ENCODE results near the gene KRT80. TPM values are rescaled to one million over a fixed set of nuclear protein-coding genes. Genes with fewer than 3 reads are reported as not detected.

Gene KRT80
- polyA plus RNA-seq, 2 of the 4 experiments (the other 2 are of a cell fraction), result 38.3 to 63.1 TPM

- POLR2A ChIA-PET, result no interaction called here
- H3K4me2 ChIP-seq, result peak overlapping the region; percentile 97
- 83% methylated on average over 7 of the region's 7 CpGs for WGBS (ENCODE audit: missing lambda C conversion rate)
- CTCF ChIA-PET, result interaction anchor here (0.7 to 8.0 kb wide), 5 partner anchors 33 to 691 kb away, joined by 3 to 44 read pairs (median 4); no protein-coding TSS in a partner anchor
- H3K4me3 ChIP-seq, result peak overlapping the region; percentile 64; the same call in 2 of the 3 replicates
- TF ChIP-seq EHMT2 (IDR thresholded peaks at IDR 0.05; ENCODE audit: low read depth), result no peak
- TF ChIP-seq, protein P1, sequence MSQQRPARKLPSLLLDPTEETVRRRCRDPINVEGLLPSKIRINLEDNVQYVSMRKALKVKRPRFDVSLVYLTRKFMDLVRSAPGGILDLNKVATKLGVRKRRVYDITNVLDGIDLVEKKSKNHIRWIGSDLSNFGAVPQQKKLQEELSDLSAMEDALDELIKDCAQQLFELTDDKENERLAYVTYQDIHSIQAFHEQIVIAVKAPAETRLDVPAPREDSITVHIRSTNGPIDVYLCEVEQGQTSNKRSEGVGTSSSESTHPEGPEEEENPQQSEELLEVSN (IDR thresholded peaks at IDR 0.05; ENCODE audit: borderline replicate concordance, low read depth), result no peak
- no peak for TF ChIP-seq RNF2 (IDR thresholded peaks at IDR 0.05; ENCODE audit: borderline replicate concordance, low read depth)
- TF ChIP-seq PBX3 (IDR thresholded peaks at IDR 0.05), result no peak
- no peak for TF ChIP-seq CBX8 (IDR thresholded peaks at IDR 0.05)
- no peak for TF ChIP-seq POLR2A (IDR thresholded peaks at IDR 0.05; ENCODE audit: low read length)
- no peak for TF ChIP-seq SMC3 (IDR thresholded peaks at IDR 0.05)
- no peak for TF ChIP-seq HOXB5 (CRISPR knock-in tag; IDR thresholded peaks at IDR 0.05)
- no peak for TF ChIP-seq CEBPB (IDR thresholded peaks at IDR 0.05)
- TF ChIP-seq ZSCAN20 (CRISPR knock-in tag; IDR thresholded peaks at IDR 0.05), result no peak
- TF ChIP-seq MAX (IDR thresholded peaks at IDR 0.05), result no peak
- TF ChIP-seq NPAS2 (CRISPR knock-in tag; IDR thresholded peaks at IDR 0.05; ENCODE audit: borderline replicate concordance), result no peak
- no peak for TF ChIP-seq ESRRA (IDR thresholded peaks at IDR 0.05; ENCODE audit: borderline replicate concordance, low read length)
- no peak for TF ChIP-seq KDM1A (IDR thresholded peaks at IDR 0.05; ENCODE audit: low read depth)
- no peak for ATAC-seq
- DNase-seq (ENCODE audit: low read depth in 1 of 2, low spot score in 1 of 2), result no peak
- FAIRE-seq, result no peak
- H3K9me3 ChIP-seq, result no peaks in the 10 kb centered on the region
- H3K4me1 ChIP-seq, result peaks cover 91% of the 10 kb centered on the region
- peak overlapping the region; percentile 96 to 100 for H3K27ac ChIP-seq
These were observed 3.2 kb downstream of the KRT80 start for GRCh38 chr12:52188658-52189057.

DNA sequence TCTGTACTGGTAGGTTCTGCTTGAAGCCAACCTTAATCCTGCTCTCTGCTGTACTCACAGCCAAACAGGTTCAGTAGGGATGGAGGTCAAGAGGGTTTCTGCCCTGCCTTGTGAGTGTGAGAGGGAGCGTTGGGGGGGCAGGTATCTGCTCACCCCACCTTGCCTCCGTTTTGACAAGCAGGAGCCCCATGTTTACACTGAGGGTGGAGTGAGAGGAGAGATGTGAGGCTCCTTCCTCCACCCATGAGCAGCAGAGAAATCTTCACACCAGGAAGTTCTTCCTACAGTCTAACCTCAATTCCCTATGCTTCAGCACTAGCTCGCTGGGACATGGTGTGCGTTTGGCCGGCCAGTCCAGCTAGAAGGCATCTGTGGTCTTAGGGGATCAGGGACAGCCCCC lies 4.2 kb downstream of the KRT80 start:
- H3K4me3 ChIP-seq, result no peak overlapping the region
- H3K4me2 ChIP-seq, result peak overlapping the region; percentile 97; the same call in 2 of the 3 replicates
- H3K4me1 ChIP-seq, result peaks cover 91% of the 10 kb centered on the region
- DNase-seq (ENCODE audit: low read depth in 1 of 2, low spot score in 1 of 2), result no peak
- CTCF ChIA-PET, result interaction anchor here (8.0 kb wide), 1 partner anchor 34 kb away, joined by 44 read pairs; no protein-coding TSS in a partner anchor
- H3K9me3 ChIP-seq, result no peaks in the 10 kb centered on the region
- peak overlapping the region; percentile 96 to 100; a peak in 5 of 6 replicates for H3K27ac ChIP-seq
- 89% methylated on average over 5 of the region's 5 CpGs for WGBS (ENCODE audit: missing lambda C conversion rate)
- POLR2A ChIA-PET, result no interaction called here
- no peak for ATAC-seq
- TF ChIP-seq, protein P1 (IDR thresholded peaks at IDR 0.05; ENCODE audit: borderline replicate concordance, low read depth), result no peak
- TF ChIP-seq PHF8 (IDR thresholded peaks at IDR 0.05; ENCODE audit: borderline replicate concordance, low read depth), result no peak
- FAIRE-seq, result no peak

DNA sequence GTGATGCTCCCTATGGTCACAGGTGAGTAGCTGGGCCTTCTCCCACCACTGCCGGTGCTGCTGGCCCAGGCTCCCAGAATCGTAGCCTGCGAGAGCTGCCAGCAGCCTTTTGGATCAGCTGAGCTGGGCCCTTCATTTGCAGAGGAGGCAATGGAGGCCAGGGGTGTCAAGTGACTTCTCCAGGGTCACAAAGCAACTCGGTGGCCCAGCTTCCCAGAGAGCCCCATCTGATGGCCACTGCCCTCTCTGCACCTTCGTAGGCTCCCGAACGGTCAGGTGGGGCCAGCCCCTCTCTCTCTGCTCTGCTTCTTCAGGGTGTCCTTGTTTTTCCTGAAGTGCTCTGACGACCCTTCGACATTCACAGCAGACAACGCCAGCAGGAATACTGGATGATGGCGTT lies 4.6 kb downstream of the KRT80 start:
- Histone ChIP-seq H3K4me3 (no peak overlapping the region), H3K27ac (peak overlapping the region; percentile 96 to 100; a peak in 4 of 6 replicates), H3K4me1 (peaks cover 92% of the 10 kb centered on the region), H3K4me2 (peak overlapping the region; percentile 97; the same call in 1 of the 3 replicates), H3K9me3 (no peaks in the 10 kb centered on the region)
- ChIA-PET CTCF (interaction anchor here (1.3 to 8.0 kb wide), 4 partner anchors 35 to 693 kb away, joined by 3 to 44 read pairs (median 10); no protein-coding TSS in a partner anchor), POLR2A (interaction anchor here (1.3 kb wide), 1 partner anchor 22 kb away, joined by 4 read pairs; no protein-coding TSS in a partner anchor)
- FAIRE-seq, result no peak
- DNase-seq (ENCODE audit: low read depth in 1 of 2, low spot score in 1 of 2), result no peak
- TF ChIP-seq NPAS2 (CRISPR knock-in tag; IDR thresholded peaks at IDR 0.05; ENCODE audit: borderline replicate concordance), result no peak
- no peak for TF ChIP-seq RCOR1 (IDR thresholded peaks at IDR 0.05; ENCODE audit: low read depth, low read length)
- no peak for TF ChIP-seq CTCF (IDR thresholded peaks at IDR 0.05)
- TF ChIP-seq ESRRA (IDR thresholded peaks at IDR 0.05; ENCODE audit: borderline replicate concordance, low read length), result no peak
- no peak for TF ChIP-seq HDAC2 (IDR thresholded peaks at IDR 0.05)
- no peak for TF ChIP-seq MAFK (IDR thresholded peaks at IDR 0.05; ENCODE audit: partially characterized antibody)
- no peak for TF ChIP-seq JUN (IDR thresholded peaks at IDR 0.05)
- no peak for TF ChIP-seq POLR2A (IDR thresholded peaks at IDR 0.05; ENCODE audit: low read length)
- TF ChIP-seq EHF (CRISPR knock-in tag; IDR thresholded peaks at IDR 0.05), result no peak
- TF ChIP-seq EP300 (IDR thresholded peaks at IDR 0.05), result no peak
- WGBS (ENCODE audit: missing lambda C conversion rate), result 92% methylated on average over 11 of the region's 11 CpGs
- no peak for ATAC-seq
